IPS-15b (cell line): Measurements from ENCODE around the gene ATP10A.
"Not testable (repeated sequence)": the region's sequence is repeated elsewhere in the genome, so short reads cannot be mapped to it uniquely, and the experiment has no call there.

Experiments used
- H3K27me3 ChIP-seq: one replicate; pipeline ENCODE4 v1.6.1; 2013; ENCODE audit warnings: low read length; ENCODE audit not compliant: control insufficient read depth, insufficient read depth
- H3K36me3 ChIP-seq: one replicate; pipeline ENCODE4 v1.6.1; 2013; ENCODE audit warnings: low read length; ENCODE audit not compliant: control insufficient read depth, insufficient read depth
- H3K4me1 ChIP-seq: one replicate; pipeline ENCODE4 v1.6.1; 2013; ENCODE audit warnings: mild to moderate bottlenecking, low read length; ENCODE audit not compliant: control insufficient read depth, insufficient read depth
- H3K4me3 ChIP-seq: one replicate; pipeline ENCODE4 v1.5.1; 2013; ENCODE audit warnings: low read depth, low read length
- H3K9ac ChIP-seq: one replicate; pipeline ENCODE4 v1.6.1; 2013; ENCODE audit warnings: low read depth, mild to moderate bottlenecking, low read length
- H3K9me3 ChIP-seq: one replicate; pipeline ENCODE4 v1.6.1; 2013; ENCODE audit warnings: mild to moderate bottlenecking, low read length; ENCODE audit not compliant: control insufficient read depth, insufficient read depth

ATP10A gene

DNA sequence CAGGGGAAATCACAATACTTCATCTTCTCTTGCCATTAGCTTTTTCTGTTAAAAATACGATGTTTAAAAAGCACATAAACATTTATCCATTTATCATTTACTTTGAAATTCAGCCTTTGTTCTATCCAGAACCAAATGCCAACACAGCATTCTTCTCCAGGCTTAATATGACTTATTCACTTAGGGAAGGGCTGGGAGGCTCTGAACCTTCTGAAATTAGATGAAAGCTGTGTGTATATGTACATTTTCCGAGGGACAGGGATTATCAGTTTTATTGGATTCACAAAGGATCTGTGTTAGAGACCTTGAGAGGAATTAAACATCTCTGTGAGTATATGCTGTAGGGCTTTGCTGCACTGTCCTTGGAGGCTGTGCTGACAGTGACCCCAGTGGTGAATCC is 213.7 kb downstream of the ATP10A start:
- Histone ChIP-seq H3K9me3 (no peaks in the 10 kb centered on the region), H3K9ac (no peak overlapping the region), H3K4me1 (peaks cover 5% of the 10 kb centered on the region), H3K36me3 (no peaks in the 10 kb centered on the region), H3K4me3 (no peak overlapping the region), H3K27me3 (peaks cover 35% of the 10 kb centered on the region)

DNA sequence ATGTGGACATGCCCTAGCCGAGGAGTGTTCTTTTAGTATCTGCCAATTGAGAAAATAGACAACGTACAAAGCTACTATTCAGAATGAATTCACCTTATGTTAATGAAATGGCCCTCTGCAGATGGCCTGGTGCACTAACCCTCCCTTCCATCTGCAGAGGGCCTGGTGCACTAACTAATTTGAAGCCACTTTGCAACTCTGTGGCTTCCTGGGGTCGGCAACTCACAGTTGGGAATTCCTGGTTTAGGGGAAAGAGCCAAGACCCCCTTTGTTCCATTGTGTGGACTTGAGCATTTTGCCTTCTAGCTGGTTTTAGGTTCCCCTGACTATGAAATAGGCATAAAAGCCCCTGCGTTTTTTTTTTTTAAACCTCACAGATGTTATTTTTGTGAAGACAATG is 220.0 kb downstream of the ATP10A start:
- Histone ChIP-seq H3K27me3 (peaks cover 77% of the 10 kb centered on the region), H3K36me3 (no peaks in the 10 kb centered on the region), H3K4me3 (no peak overlapping the region), H3K9ac (no peak overlapping the region), H3K4me1 (peaks cover 19% of the 10 kb centered on the region), H3K9me3 (no peaks in the 10 kb centered on the region)

DNA sequence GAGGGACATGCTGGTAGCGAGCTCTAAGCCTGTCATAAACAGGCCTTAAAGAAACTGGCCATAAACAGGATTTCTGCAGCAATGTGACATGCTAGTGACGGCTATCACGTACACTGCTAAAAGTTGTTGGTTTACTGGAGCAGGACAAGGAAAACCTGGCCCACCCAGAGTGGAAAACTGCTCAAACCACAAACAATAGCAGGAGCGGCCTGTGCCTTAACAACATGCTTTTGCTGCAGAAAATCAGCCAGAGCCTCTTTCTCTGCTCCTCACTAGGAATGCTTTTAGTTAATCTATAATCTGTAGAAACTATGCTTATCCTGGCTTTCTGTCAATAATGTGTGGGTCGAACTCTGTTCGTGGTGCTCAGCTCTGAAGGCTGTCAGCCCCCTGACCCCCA is 221.4 kb downstream of the ATP10A start:
- Histone ChIP-seq H3K36me3 (no peaks in the 10 kb centered on the region), H3K9me3 (no peaks in the 10 kb centered on the region), H3K9ac (no peak overlapping the region), H3K27me3 (peaks cover 81% of the 10 kb centered on the region), H3K4me1 (peaks cover 23% of the 10 kb centered on the region), H3K4me3 (no peak overlapping the region)

DNA sequence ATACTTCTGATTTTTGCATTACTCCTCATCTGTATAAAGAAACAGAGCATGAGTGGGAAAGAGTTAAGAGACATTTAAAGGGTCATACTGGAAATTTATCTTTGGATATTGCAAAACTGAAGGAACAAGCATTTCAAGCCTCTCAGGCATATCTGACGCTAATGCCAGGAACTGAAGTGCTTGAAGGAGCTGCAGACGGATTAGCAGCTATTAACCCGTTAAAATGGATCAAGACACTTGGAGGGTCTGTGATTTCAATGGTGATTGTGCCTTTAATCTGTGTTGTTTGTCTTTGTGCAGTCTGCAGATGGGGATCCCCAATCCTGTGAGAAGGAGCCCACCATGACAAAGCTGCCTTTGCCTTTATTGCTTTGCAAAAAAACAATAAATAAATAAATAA is 221.8 kb downstream of the ATP10A start:
- H3K36me3 ChIP-seq: no peaks in the 10 kb centered on the region
- peaks cover 82% of the 10 kb centered on the region for H3K27me3 ChIP-seq
- H3K9me3 ChIP-seq: no peaks in the 10 kb centered on the region
- peaks cover 23% of the 10 kb centered on the region for H3K4me1 ChIP-seq
- no peak overlapping the region for H3K4me3 ChIP-seq
- H3K9ac ChIP-seq: no peak overlapping the region

DNA sequence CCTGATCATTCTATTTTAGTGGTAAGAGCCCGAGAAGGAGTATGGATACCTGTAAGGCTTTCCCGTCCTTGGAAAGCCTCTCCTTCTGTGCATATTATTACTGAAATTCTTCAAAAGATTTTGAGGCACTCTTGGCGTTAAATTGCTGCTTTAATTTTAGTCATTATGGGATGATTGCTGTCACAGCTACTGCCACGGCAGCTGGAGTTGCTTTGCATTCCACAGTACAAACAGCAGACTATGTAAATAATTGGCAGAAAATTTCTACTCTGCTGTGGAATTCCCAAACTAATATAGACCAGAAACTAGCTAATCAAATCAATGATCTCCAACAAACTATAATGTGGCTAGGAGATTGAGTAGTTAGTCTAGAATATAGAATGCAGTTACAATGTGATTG is 222.2 kb downstream of the ATP10A start:
- H3K9ac ChIP-seq, H3K36me3 ChIP-seq, H3K4me3 ChIP-seq, H3K9me3 ChIP-seq: not testable (repeated sequence)
- Histone ChIP-seq H3K27me3 (peaks cover 80% of the 10 kb centered on the region), H3K4me1 (peaks cover 23% of the 10 kb centered on the region)

DNA sequence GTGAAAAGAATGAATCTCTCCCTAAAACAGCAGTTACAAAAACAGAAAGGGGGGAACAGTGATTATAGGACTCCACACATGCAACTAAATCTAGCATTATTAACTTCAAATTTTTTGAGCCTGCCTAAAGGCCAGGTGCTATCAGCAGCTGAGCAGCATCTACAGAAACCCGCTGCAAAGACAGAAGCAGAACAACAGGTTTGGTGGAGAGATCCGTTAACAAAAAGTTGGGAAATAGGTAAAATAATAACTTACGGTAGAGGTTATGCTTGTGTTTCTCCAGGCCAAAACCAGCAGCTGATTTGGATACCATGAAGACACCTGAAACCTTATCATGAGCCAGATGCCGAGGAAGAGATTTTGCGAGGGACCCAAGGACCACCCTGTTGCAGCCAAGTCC is 222.7 kb downstream of the ATP10A start:
- peaks cover 78% of the 10 kb centered on the region for H3K27me3 ChIP-seq
- no peak overlapping the region for H3K9ac ChIP-seq
- H3K36me3 ChIP-seq: no peaks in the 10 kb centered on the region
- H3K4me3 ChIP-seq: no peak overlapping the region
- no peaks in the 10 kb centered on the region for H3K9me3 ChIP-seq
- H3K4me1 ChIP-seq: peaks cover 23% of the 10 kb centered on the region

DNA sequence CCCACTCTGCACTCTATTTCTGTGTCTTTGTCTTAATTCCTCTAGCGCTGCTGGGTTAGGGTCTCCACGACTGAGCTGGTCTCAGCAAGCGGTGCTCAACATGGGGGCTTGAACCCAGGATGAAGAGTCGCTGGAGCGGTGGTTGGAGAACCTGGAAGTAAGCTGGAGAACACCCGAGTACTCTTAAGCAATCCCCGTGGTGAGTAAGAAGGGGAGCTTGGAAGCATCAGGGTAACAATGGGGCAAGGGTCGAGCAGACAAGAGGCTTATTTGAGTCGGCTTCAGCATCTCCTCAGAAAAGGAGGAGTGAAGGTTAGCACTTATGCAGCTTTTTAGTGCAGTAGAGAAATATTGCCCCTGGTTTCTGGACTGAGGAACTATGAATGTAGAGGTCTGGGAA is 226.6 kb downstream of the ATP10A start:
- H3K4me3 ChIP-seq, H3K36me3 ChIP-seq, H3K9me3 ChIP-seq, H3K4me1 ChIP-seq, H3K9ac ChIP-seq: not testable (repeated sequence)
- peaks cover 47% of the 10 kb centered on the region for H3K27me3 ChIP-seq

DNA sequence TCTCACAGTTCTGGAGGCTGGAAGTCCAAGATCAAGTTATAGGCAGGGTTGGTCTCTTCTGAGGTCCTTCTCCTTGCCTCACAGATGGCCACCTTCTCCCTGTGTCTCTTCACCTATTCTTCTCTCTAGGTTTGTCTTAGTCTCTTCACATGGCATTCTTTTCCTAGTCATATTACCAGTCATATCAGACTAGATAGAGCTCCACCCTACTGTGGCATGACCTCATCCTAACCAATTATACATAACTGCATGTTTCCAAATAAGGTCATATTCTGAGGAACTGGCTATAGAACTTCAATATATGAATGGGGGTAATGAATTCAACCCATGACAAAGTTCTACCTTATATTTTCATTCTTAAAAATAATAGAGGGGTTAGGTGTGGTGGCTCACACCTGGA is 227.9 kb downstream of the ATP10A start:
- no peaks in the 10 kb centered on the region for H3K36me3 ChIP-seq
- H3K4me1 ChIP-seq: peaks cover 4% of the 10 kb centered on the region
- no peaks in the 10 kb centered on the region for H3K9me3 ChIP-seq
- no peak overlapping the region for H3K9ac ChIP-seq
- H3K27me3 ChIP-seq: peaks cover 34% of the 10 kb centered on the region
- no peak overlapping the region for H3K4me3 ChIP-seq

DNA sequence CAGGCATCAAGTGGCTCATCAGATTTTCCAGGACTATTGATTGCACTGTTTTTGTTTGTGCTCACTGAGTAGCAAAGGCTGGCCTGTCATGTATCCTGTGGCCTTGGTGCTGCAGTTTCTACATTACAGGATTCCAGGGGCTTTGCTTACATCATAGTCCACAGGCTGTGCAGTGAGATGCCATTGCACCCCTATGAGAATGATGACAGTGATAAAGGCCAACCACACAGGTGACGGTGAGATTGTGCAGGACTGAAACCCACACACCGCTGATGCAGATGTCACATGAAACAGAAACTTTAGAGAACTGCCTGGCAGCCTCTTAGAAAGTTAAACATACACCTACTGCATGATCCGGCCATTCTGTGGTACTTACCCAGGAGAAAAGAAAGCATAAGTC is 229.3 kb downstream of the ATP10A start:
- H3K4me1 ChIP-seq: peaks cover 4% of the 10 kb centered on the region
- peaks cover 21% of the 10 kb centered on the region for H3K27me3 ChIP-seq
- no peaks in the 10 kb centered on the region for H3K36me3 ChIP-seq
- H3K4me3 ChIP-seq: no peak overlapping the region
- no peaks in the 10 kb centered on the region for H3K9me3 ChIP-seq
- H3K9ac ChIP-seq: no peak overlapping the region

DNA sequence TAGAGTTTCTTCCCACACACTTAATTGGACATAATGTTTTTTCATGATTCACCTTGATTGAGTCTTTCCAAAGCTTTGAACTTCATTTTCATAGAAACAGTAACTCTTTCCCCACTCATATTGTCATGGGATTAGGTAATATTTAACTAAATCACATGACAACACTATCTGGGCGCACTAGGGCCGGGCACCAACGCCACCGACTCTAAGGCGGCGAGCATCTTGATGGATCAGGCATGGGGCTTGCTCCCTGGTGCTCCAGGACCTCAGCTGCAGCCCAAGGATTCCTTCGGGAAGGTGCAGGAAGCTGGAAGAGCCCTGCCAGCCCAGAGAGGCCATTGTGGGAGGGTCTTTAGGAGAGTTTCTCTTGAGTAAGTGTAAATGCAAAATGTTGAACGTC is 231.2 kb downstream of the ATP10A start:
- no peaks in the 10 kb centered on the region for H3K36me3 ChIP-seq
- no peak overlapping the region for H3K4me3 ChIP-seq
- H3K4me1 ChIP-seq: peaks cover 2% of the 10 kb centered on the region
- no peaks in the 10 kb centered on the region for H3K9me3 ChIP-seq
- peaks cover 7% of the 10 kb centered on the region for H3K27me3 ChIP-seq
- no peak overlapping the region for H3K9ac ChIP-seq
